Fibroblast of upper back skin (primary cell): ENCODE data around the gene KIAA0040.
A peak's percentile ranks its signal among the peaks of the same experiment; 100 is the strongest.

Experiments used
- DNase-seq: peaks from one replicate; pipeline ENCODE4 v3.0.0-alpha.2; 2013

KIAA0040 gene

GRCh38 chr1:175169286-175170018 is 23.1 kb downstream of the KIAA0040 start:
- no peak for DNase-seq

GRCh38 chr1:175168782-175169181 is 23.8 kb downstream of the KIAA0040 start:
- no peak for DNase-seq

- DNase-seq, result no peak
Measured at GRCh38 chr1:175167861-175168260, 24.7 kb downstream of the KIAA0040 start.

- DNase-seq, result no peak
Measured at GRCh38 chr1:175166746-175167145, 25.8 kb downstream of the KIAA0040 start.

GRCh38 chr1:175164751-175165150 is 27.8 kb downstream of the KIAA0040 start:
- DNase-seq, result no peak

GRCh38 chr1:175163702-175164101 is 28.9 kb downstream of the KIAA0040 start:
- no peak for DNase-seq

- peak; percentile 14 for DNase-seq
Measured at GRCh38 chr1:175162955-175163354, 29.6 kb downstream of the KIAA0040 start.

GRCh38 chr1:175158170-175158591 is 34.4 kb downstream of the KIAA0040 start:
- no peak for DNase-seq

GRCh38 chr1:175157200-175157599 is 35.4 kb downstream of the KIAA0040 start:
- no peak for DNase-seq

- DNase-seq, result no peak
Measured at GRCh38 chr1:175155936-175156335, 36.6 kb downstream of the KIAA0040 start.

- DNase-seq, result no peak
Measured at GRCh38 chr1:175155473-175155856, 37.1 kb downstream of the KIAA0040 start.

- DNase-seq, result peak; percentile 35
Measured at GRCh38 chr1:175154629-175155472, 37.7 kb downstream of the KIAA0040 start.

- peak; percentile 23 for DNase-seq
Measured at GRCh38 chr1:175152006-175152652, 40.4 kb downstream of the KIAA0040 start.

- DNase-seq, result no peak
Measured at GRCh38 chr1:175150596-175151319, 41.8 kb downstream of the KIAA0040 start.

GRCh38 chr1:175148068-175148467 is 44.5 kb downstream of the KIAA0040 start:
- DNase-seq, result no peak

- DNase-seq, result no peak
Measured at GRCh38 chr1:175147569-175147968, 45.0 kb downstream of the KIAA0040 start.

- peak; percentile 48 for DNase-seq
Measured at GRCh38 chr1:175146529-175147213, 45.9 kb downstream of the KIAA0040 start.

GRCh38 chr1:175145899-175146528 is 46.6 kb downstream of the KIAA0040 start:
- no peak for DNase-seq

- DNase-seq, result no peak
Measured at GRCh38 chr1:175138579-175138978, 54.0 kb downstream of the KIAA0040 start.

GRCh38 chr1:175137369-175137768 is 55.2 kb downstream of the KIAA0040 start:
- DNase-seq, result no peak

- peak; percentile 37 for DNase-seq
Measured at GRCh38 chr1:175136246-175136645, 56.3 kb downstream of the KIAA0040 start.

GRCh38 chr1:175134500-175134899 is 58.1 kb downstream of the KIAA0040 start:
- DNase-seq, result no peak
